Stimulated activated CD4-positive, alpha-beta T cell treated with anti-CD3 and anti-CD28 coated beads, Interleukin-1b, Interleukin-23, amount 100 ng/mL, for 24 hours (primary cell): ENCODE data around the gene GRXCR1.

Experiments
- DNase-seq, 4 experiments: peaks; one replicate each; pipeline ENCODE4 v3.0.0-alpha.2; 2020; ENCODE audit warnings: low read depth in 4 of 4, low spot score in 1 of 4

Gene GRXCR1

GRCh38 chr4:42927946-42928345 is 35.4 kb downstream of the GRXCR1 start:
- DNase-seq = no peak

DNA sequence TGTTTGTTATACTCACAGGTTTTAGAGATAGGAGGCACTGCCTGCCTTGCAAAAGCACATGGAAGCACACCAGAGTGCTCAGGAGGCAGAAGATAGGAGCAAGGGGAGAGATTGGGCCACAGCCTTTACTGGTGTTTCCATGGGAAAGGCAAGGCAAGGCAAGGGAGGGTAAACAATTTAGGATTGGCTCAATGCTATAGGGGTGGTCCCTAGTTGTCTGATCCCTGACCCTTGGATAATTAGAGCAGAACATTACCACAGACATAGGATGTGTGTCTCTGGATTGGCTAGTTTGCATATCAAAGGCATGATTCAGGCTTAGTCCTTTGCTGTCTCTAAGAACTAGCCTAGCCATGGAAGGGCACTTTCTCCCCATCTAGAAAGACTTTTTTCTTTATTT is 36.1 kb downstream of the GRXCR1 start:
- DNase-seq = no peak

DNA sequence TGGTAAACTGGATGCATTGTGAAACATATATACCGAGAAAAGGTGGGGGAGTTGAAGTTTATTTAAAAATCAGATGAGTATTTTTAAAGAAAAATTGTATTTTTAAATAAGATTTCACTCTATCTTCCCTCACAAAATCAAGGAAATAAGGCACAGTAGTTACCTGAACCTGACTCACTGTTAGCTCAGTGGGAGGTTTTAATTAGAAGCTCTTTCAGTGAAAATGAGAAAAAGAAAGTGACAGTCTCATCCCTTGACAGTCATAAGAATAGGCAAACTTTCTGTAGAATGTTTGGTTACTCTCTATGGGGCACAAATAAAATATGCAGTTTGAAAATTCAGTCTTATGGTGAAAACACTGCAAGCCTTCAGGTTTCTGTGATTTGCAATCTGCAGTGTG is 49.7 kb downstream of the GRXCR1 start:
- no peak for DNase-seq

DNA sequence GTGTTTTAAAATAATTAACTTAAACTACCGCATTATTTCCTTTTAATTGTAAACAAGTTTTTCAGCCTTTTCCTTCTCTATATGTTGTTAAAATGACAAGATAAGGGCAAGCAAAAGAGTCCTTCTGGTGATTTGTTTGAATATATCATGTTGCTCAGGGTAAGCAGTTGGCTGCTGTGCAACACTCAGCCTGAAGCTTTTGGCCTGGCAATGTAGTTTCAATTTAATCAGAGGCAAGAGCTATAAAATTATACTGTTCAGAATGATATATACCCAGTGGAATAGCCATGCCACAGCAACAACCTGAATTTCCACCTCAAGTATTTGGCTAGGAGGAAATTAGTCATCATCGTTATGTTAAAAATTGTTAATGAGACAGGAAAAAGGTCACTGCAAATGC is 53.4 kb downstream of the GRXCR1 start:
- DNase-seq = no peak

- no peak for DNase-seq
Measured at GRCh38 chr4:42953321-42953720, 60.8 kb downstream of the GRXCR1 start.

DNA sequence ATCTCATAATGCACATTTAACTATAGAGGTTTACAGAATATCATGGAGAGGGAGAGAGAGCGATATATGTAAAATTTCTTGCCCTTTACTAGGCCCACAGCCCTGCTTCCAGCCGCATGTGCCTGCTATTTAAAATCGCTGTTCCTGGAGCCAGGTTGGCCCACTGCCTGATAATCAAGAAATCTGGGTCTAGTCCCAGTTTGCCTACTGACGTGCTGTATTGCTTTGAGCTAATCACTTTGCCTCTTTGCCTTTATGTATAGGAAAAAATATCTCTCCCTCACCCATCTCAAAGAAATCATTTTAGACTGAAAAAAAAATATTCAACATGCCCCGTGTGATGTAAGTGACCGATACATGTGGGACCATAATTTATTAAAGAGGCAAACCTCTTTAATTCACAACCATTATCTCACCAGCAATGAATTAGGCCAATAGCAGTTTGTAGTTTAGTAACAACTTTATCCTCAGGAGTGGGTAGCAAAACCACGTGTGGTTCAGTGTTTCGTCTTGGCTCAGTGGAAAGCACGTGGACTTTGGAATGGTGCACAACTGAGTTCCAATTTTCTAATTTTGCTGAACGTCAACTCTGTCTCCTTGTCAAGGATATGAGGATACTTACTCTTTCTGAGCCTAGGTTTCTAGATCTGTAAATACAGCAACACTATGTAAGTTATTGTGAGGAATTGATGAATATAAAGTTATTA is 62.6 kb downstream of the GRXCR1 start:
- no peak for DNase-seq

GRCh38 chr4:42955746-42956505 is 63.4 kb downstream of the GRXCR1 start:
- DNase-seq = no peak

- DNase-seq = no peak
Measured at GRCh38 chr4:42965326-42965725, 72.8 kb downstream of the GRXCR1 start.

DNA sequence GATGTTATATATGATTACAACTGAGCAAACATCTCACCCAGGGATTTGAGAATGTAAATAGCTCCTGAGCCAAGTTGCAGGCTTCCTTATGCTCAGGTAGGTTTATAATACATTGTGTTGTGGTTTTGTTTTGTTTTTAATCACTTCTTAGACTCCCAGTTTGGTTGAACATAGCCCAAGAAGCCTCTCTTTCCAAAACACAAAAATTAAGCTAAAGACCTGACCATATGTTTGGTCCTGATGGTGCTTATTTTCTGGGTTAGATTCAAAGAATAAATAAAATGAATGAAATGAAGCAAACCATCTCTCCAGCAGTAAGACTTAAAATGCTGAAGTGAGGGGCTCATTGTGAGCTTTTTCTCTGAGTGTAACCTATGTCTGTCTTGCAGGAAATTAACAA is 93.5 kb downstream of the GRXCR1 start:
- no peak for DNase-seq

GRCh38 chr4:42995343-42995944 is 102.9 kb downstream of the GRXCR1 start:
- no peak for DNase-seq

- DNase-seq = no peak
Measured at GRCh38 chr4:43008793-43009192, 116.3 kb downstream of the GRXCR1 start.

DNA sequence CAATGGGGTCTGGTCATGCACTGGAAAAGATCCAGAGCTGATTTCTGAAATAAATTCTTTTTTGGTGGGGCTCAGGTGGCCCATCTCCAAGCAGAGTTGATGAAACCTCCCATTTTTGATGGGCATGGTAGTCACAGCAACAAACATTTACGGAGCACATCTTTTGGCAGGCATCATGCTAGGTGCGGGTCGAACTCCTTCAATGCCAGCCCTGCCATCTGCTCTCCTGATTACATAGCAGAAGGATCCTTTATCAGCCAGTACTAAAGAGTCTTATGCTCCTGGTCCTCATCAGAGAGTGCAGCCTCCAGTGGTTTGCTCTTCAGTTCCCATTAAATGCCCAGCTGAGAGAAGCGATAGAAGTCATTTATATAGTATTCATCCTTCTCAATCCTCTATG is 121.7 kb downstream of the GRXCR1 start:
- no peak for DNase-seq

GRCh38 chr4:43041632-43042031 is 149.1 kb downstream of the GRXCR1 start:
- DNase-seq = no peak

DNA sequence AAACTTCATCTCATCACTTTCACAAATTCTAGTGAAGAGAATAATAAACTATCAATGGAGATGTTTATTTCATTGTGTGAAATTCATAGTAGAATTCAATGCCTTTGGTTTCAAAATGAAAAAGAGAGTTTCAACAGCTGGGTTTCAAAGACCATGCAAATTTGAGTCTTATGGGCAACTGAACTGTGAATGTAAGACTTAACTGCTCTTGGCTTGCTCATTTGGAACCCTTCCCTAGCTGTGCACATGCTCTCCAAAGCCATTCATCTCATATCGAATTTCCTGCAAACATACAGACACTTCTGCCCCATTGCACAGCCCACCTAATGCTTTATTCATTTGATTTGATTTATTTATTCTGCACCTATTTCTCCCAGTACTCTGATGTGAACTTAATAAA is 154.5 kb downstream of the GRXCR1 start:
- no peak for DNase-seq

DNA sequence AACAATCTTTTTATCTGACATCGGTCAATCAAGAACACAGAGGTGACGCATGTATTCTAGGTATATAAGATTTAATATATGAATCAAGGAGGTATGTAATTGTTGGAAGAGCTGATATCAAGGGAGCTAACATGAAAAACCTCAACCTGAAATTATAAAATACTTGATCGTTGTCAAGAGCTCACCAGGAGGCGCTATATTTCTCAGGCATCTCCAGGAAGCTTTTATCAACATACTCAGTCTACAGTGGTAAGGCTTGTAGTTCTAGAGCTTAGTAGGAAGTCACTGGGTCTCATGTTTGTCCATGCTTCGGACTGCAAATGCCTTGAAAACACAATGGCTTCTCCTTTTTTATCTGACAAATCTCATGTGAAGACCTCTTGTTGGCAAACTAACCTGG is 156.1 kb downstream of the GRXCR1 start:
- DNase-seq = no peak

- no peak for DNase-seq
Measured at GRCh38 chr4:43049326-43049725, 156.8 kb downstream of the GRXCR1 start.

DNA sequence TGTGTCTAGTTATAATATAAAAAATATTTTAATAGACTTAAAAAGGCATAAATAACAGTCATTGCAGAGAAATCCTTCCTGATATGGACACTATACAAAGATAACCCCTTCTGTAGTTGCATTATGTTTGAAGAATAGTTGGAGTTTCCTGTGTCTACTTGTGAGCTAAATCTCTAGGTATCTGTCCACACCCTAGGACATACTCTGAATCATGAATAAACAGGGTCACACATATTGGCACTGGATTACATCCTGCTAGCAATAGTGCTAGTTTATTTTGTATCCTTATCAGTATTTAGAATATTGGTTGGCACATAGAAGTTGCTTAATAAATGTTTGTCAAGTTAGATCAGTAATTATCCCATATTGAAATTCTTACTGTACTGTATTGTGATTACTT is 173.9 kb downstream of the GRXCR1 start:
- no peak for DNase-seq

GRCh38 chr4:43071069-43071468 is 178.6 kb downstream of the GRXCR1 start:
- DNase-seq = no peak
